GM12873 (cell line): ENCODE results near the gene ORAI2.
A peak's percentile ranks its signal among the peaks of the same experiment; 100 is the strongest.

ENCODE experiments used
- TF ChIP-seq, protein P1 (sequence below): IDR thresholded peaks from 2 replicates; pipeline ENCODE4 v1.5.1; 2012; ENCODE audit warnings: low read depth, mild to moderate bottlenecking, moderate library complexity, low read length, control low read depth; ENCODE audit not compliant: insufficient read depth; ENCODE audit errors: missing control alignments

The ORAI2 gene

DNA sequence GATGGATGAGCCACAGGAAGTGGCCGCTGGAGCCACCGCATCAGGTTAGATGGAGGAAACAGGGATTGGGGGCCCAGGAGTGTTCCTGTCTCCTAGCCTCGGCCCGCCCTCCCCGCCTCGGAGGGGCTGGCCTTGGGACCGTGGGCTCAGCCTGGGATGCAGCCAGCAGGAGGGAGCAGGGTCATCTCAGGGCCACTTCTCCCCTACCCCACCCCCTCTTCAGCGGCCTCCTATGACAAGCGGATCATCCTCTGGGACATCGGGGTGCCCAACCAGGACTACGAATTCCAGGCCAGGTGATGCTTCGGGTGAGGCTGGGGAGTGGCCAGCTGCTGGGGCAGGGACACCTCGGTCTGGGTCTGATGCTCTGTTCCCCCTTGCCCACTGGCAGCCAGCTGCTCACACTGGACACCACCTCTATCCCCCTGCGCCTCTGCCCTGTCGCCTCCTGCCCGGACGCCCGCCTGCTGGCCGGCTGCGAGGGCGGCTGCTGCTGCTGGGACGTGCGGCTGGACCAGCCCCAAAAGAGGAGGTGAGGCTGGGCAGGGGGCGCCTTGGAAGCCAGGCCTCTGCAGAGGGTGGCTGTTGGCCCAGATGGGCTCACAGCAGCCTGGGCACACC is 36.1 kb downstream of the ORAI2 start:
- TF ChIP-seq, protein P1, sequence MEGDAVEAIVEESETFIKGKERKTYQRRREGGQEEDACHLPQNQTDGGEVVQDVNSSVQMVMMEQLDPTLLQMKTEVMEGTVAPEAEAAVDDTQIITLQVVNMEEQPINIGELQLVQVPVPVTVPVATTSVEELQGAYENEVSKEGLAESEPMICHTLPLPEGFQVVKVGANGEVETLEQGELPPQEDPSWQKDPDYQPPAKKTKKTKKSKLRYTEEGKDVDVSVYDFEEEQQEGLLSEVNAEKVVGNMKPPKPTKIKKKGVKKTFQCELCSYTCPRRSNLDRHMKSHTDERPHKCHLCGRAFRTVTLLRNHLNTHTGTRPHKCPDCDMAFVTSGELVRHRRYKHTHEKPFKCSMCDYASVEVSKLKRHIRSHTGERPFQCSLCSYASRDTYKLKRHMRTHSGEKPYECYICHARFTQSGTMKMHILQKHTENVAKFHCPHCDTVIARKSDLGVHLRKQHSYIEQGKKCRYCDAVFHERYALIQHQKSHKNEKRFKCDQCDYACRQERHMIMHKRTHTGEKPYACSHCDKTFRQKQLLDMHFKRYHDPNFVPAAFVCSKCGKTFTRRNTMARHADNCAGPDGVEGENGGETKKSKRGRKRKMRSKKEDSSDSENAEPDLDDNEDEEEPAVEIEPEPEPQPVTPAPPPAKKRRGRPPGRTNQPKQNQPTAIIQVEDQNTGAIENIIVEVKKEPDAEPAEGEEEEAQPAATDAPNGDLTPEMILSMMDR = no peak

DNA sequence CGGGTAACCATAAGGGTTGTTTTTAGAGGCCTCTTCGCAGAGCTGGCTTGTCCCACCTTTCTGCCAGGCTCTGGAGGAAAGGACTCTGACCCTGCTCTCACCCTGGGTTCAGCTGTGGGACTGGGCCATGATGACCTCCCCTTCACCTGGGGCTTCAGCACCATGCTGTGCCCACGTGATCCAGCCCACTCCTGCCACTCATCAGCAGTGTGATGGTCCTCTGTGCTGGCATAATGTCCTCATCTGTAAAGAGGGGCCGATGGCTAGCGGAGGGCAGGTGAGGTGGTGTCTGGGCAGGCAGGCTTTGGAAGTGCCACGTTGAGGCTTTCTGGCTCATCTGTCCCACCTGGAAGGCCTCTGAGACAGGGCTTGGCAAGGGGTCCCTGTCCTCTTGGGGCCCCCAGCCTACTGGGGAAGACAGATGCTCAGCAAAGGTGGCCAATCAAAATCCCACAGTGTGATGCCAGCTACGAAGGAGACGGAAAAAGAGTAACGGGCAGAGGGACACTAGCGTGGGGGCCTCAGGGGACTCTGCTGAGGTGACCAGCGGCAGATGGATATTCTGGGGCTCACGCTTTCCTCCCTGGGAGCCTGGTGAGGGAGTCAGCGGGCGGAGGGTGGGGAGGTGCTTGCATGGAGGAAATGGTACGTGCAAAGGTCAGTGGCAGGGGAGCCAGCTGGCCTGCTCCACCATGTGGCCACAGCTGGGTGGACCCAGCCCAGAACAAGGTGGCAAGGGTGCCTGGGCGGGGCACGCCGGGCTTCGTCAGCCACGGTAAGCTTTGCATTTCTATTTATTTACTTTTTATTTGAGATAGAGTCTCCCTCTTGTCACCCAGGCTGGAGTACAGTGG is 36.8 kb downstream of the ORAI2 start:
- TF ChIP-seq, protein P1 = no peak

DNA sequence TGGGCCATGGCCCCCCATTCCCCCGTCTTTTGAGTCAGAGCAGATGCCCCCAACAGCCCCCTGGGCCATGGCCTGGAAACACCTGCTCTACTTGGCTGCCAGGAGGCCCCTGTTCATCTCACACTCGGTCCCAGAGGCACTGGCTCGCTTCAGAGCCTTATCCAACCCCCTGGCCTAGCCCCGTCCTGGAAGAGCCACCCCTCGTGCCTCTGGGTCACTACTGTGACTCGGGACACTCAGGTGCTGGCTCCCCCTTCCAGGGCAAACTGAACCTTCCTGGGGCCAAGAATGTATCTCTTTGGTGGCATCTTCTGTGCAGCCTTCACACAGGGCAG is 38.4 kb downstream of the ORAI2 start:
- TF ChIP-seq, protein P1 = no peak

DNA sequence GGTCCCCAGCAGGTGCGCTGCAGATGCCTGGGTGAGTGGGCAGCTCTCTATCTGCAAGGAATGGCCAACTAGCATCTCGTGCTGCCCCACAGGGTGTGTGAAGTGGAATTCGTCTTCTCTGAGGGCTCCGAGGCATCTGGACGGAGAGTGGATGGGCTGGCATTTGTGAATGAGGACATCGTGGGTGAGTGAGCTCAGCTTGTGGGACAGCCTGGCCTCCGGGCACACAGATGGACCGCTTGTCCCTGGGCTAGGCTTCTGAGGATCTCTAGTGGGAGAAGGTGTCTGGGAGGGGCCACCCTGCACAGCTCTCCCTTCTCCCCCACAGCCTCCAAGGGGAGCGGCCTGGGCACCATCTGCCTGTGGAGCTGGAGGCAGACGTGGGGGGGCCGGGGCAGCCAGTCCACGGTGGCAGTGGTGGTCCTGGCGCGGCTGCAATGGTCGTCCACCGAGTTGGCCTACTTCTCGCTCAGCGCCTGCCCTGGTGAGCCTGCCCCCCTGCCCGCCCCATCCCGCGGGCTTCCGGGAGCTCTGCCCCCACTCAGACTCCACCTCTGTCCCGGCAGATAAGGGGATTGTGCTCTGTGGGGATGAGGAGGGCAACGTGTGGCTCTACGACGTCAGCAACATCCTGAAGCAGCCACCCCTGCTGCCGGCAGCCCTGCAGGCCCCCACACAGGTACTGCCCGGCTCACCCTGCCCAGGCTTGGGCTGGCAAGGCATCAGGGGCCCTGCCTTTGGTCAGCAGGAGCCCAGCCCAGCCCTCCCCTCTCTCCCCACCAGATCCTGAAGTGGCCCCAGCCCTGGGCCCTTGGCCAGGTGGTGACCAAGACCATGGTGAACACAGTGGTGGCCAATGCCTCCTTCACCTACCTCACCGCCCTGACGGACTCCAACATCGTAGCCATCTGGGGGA is 39.0 kb downstream of the ORAI2 start:
- TF ChIP-seq, protein P1 = no peak

DNA sequence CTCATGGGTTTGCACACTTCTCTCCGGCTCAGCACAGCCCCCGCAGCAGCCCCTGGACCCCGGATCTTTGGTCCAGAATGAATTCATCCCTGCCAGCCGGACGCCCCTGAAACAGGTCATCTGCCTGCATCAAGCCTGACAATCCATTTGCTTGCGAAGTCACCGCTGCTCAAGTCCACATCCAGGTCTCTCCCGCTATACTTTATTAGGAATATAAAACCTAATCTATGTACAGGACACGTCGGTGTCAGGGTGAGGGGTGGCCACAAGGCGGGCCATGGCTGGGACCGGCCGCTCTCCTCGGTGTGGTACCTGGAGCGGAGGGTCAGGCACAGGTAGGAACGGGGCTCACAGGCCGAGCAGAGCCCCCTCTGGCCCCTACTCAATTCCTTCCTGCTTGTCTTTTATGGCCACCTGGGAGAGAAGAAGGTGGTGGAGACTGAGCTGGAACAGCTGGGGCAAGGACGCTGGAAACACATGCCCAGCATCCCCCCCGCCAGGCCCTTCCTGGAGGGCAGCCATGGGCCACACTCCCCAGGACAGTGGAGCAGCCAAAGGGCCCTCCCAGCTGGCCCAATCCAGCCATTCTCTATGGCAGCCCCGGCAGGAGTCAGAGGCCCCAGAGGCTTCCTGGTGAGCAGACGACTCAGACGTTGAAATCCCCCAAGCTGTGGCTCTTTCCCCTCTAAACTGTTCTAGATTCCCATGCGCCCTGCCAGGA is 40.1 kb downstream of the ORAI2 start:
- TF ChIP-seq, protein P1 = no peak

DNA sequence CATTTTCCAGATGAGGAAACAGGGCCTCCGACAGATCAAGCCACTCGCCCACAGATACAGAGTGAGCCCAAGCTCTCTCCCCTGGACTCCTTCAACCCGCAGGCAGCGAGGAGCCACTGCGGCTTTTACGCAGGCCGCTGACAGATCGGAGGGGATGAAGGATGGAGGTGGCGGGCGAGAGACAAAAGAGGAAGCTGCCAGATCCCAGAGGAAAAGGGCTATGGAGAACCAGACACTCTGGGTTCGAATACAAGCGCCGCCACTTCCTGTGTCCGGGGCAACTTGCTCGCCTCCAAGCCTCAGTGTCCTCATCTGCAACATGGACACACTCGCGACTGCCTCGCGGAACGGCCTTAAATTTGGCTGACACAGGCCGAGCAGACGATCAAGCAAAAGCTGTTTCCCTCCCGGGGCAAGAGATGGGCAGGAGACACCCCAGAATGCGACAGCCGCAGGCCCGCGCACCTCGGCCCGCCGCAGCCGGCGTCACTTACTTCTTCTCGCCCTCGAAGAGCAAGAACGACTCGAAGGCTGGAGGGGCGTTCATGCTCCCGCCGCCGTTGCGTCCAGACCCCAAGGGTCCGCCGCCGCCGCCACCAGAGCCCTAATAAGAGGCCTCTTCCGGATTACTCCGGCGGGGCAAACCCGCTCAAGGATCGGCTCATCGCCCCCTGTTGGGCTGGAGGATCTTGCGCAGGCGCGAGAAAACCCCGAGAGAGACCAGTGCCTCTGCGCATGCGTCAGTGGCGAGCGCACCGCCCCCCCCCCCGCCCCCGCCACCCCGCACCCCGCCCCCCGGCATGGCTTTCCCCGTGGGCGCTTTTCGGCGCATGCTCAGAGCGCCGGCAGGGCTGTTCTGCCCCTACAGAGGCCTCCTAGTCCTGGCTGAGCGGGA is 45.2 kb downstream of the ORAI2 start, which contains the start of gene POLR2J:
POLR2J (minus strand) TSS at position 609 of the 895 bp plus-strand sequence; CDS start at position 547, 62 bp downstream.
- TF ChIP-seq, protein P1 = peak; percentile 26
